Stimulated activated CD8-positive, alpha-beta memory T cell treated with anti-CD3 and anti-CD28 coated beads, Interleukin-7, amount 100 ng/mL, for 1 hour (primary cell): ENCODE measurements around the gene BHLHE23.
A peak's percentile ranks its signal among the peaks of the same experiment; 100 is the strongest.

Experiments used
- DNase-seq, 2 donors: peaks; one replicate each; pipeline ENCODE4 v3.0.0-alpha.2; 2020; ENCODE audit warnings: low read depth in 2 of 2

Gene BHLHE23

GRCh38 chr20:63025534-63026331 lies 19.0 kb upstream of the BHLHE23 start:
- no peak for DNase-seq

DNA sequence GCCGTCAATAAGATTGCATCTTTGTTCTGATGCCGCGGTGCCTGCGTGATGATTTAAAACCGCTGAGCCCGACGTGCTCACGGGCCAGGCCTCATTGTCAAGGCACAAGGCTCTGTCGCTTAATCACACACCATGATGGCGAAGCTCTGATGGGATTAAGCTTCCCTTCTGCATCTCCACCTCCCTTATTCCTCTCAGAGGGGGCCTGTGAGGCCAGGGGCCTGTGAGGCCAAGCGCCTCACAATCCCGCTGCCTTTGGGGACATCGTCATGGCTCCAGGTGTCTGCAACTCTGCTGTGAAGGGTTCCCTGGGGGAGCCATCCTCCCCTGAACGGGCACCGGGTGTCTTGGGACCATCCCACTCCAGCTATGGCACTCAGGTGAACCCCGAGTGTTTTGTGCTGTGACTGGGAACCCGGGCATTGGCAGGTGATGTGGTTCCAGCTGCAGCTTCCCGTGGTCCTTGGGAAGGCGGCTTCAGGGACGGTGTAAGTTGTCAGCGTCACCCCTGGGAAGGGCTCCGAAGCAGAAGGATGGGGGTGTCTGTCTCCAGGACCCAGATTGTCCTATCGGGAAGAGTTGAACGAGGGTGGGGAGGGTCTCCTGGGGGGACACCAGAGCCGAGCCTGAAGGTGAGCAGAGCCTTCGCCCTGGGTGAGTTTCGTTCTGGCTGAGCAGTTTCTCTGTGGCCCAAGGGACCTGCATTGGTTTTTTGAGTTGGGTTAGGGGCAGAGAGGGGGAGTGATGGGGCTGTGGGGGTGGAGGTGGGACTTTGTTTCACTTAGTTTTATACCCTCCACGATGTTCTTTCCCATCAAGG lies 18.0 kb upstream of the BHLHE23 start:
- no peak for DNase-seq

GRCh38 chr20:63023936-63024571 lies 17.3 kb upstream of the BHLHE23 start:
- DNase-seq, result no peak

DNA sequence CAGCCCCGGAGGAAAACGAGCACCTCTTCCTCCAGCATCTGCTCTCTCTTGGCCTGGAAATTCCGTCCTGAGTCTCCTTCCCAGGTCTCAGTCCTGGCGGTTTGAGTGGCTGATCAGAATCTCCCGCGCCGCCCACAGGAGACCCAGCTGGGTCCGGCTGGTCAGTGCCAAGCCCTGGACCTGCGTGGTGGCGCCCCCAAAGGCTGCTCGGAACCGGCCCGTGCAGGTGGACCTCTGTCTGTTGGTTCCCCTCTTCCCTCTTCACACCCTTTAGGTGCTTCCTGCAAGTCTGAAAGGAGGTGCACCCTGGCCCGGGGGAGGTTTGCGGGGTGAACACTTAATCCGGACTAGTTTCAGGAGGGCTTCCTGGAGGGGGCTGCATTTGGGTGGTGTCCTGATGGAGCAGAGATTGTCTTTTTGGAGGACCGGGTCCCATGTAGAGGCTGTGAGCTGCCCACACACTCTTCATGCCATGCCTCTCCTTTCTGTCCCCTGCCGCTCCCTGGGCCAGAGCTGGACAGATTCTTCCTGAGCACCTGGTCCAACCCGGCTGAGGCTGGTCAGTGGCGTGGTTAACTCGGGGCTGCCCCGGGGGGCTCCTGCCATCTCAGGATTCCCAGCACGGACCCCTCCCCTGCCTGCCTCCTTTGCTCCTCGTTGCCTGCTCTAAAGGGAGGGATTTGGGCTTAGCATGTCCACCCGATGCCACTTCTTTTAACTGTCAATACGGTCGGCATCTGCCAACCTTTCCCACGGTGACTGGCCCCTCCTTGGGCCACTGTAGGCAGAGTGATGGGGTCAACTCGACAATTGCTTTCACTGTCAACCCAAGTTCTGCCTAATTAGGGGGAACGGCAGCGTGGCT lies 16.5 kb upstream of the BHLHE23 start:
- DNase-seq, result no peak

DNA sequence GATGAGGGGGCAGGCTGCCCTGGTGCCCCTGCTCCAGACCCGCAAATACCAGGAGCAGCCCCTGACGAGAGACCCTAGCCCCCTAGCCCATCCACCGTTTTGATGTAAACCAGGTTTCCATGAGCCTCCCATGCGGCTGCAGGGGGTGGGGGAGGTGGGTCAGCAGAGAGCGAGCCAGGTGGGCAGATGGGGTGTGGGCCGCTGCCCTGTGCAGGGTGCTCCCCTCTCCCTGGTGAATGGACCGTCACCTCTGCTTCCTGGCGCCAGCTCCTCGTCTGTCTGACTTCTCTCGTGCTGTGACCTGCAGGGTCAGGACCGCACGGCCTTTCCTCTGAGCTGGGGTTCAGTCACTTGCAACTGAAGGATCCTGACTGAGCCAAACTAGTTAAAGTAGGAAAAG lies 15.7 kb upstream of the BHLHE23 start:
- no peak for DNase-seq

- no peak for DNase-seq
Measured at GRCh38 chr20:63021356-63022321, 14.9 kb upstream of the BHLHE23 start.

DNA sequence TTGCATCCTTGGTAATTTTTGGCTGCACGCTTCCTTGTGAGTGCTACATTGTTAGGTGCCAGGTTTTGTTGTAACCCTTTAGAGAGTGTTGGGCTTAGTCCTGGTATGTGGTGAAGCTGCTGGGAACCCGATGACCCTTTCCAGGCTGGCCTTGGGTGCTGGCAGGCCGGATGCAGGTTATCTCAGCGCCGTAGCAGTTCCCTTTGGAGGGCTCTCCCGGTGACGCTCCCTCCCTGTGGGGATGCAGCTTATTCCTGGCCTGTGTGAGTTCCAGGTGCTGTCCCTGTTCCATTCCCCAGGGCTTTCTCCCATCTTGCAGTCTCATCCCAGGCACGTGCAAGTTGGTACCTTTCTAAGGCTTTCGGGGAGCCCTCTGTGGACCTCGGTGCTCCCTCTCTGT lies 13.9 kb upstream of the BHLHE23 start:
- DNase-seq, result no peak

DNA sequence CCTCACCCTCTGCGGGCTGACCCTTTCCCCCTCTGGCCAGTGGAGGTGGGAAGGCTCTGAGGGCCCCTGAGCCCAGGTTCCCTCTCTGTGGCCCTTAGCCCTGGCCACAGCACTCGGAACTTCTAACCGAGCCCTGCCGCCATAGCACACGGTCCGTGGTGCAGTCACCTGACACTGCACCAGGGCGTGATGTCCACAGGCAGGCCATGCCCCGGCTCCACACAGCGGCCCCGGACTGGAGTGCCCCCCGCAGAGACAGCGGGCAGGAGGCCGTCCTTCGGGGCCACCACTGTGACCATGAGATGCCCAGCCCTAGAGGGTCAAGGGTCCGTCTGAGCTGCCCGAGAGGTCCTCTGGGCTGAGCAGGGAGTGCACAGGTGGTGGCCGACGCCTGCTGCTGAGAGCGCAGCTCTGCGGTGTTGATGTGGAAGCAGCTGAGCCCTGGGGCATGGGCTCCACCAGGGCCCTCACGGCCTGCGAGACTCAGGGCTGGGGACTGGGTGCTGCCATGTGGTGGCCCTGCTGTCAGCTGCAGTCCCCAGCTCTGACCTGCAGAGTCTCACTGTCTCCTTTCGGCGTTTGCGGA lies 11.2 kb upstream of the BHLHE23 start:
- DNase-seq, result no peak

DNA sequence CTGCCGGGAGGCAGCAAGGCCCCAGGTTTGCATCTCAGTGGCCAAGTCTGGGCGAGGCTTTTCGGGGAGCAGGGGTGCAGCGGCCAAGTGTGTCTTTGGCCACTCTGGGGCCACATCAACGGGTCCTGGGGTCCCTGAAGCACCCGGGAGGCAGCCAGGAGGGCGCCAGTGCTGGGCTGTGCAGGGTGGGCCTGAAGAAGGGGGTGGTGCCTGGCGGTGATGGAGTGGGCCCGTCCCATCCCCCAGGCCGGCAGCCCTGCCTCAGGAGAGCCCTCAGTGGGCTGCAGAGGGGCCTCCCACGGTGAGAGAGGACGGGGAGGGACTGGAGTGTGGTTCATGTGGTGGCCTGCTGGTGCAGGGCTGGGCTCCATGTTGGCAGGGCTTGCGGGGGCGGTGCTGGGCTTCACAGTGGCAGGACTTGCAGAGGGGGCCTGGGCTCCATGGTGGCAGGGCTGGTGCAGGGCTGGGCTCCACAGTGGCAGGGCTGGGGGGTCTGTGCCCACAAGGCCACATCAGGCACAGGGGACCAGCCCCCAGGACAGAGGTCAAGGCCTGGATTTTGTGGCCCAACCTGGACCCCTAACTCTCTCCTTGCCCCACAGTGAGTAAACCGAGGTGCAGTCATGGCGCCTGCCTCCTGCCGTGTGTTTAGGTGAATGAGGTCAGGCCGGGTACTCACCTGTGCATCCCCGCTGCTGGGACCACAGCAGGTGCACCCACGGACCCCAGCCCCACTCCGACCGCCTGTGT lies 10.5 kb upstream of the BHLHE23 start:
- no peak for DNase-seq

DNA sequence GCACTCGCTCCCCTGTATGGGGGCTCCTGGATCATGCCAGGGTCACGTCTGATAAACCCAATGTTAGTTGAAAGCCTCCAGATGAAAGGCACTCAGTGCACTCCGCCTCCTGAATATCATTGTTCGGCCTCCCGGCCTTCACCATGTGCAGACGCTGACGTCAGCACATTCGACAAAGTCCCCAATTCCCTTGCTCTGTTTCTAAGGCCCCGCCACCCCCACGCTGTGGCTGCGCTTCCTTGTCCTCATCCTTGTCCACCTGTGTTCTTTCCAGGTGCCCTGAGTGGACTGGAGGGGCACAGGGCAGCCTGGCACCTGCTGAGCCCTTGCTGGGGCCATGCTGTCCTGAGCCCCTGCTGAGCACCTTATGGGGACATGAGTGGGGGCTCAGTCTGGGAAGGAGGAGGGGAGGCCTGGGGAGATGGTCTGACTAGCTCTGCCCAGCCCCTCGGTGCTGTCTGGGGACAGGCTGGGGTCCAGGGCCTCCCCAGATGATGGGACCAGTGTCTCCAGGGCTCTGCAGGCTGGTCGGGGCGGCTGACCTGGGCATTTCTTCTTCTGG lies 9.8 kb upstream of the BHLHE23 start:
- DNase-seq, result no peak

DNA sequence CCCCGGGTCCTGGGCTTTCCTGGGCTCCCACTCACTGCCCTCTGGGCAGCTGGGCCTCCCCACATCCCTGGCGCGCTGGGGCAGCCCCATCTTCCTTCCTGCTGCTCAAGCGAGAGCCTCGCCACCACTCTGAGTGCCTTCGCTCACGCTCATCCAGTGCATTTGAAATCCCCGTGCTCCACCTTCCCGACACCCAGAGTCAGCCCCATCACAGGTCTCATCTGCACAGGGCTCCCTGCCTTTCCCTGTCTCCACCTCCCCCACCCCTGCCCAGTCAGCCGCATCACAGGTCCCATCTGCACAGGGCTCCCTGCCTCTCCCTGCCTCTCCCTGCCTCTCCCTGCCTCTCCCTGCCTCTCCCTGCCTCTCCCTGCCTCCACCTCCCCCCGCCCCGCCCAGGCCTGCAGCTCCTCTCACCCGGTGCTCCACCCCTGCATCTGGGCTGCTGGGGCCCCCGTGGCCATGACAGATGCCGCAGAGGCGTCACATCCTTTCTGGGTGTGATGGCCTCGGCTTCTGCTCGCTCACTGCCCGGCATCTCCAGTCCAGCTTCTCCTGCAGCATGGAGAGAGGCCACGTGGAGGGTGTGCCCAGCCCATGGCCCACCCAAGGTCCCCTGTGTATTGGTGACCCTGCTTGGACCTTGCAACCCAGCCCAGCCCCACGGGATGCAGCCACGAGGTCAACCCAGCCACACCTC lies 9.0 kb upstream of the BHLHE23 start:
- no peak for DNase-seq

DNA sequence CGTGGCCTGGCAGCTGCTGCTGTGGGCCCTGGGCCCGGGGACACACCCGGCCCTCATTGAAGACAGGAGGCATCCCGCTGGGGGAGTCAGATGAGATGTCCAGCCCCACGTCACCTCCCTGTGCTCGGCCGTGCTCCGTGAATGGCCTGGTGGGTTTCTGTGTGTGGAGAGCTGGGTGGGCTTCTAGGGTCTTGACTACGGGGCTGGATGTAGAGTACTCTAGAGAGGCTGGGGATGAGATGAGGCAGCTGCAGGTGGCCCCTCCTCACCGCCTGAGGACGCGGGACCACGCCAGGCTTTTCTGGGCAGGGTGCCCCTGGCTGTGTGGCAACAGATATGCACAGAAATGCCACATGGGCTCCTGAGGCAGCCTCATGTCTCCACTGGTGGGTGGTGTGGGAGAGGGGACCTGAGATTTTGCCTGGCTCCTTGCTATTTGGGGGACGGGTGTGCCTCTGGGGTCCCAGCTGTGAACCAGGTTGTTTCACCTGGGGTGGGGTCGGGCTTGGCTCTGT lies 8.4 kb upstream of the BHLHE23 start:
- no peak for DNase-seq

DNA sequence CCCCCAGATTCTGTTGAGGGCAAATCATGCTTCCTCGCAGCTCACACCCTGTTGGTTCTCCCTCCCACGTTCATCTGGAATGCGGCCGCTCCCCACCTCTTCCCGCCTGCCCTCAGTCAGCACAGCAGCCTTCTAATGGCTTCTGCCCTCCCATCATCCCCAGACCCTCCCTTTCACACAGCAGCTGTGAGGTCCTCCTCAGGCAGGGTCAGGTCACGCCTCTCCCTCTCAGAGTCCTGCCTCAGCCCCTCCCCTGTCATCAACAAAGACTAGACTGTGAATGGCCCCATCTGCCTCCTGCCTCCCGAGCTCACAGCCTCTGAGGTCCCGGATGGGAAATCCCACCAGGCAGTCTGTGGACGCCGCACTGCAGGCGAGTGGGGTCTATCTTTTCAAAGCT lies 7.9 kb upstream of the BHLHE23 start:
- no peak for DNase-seq

- DNase-seq, result no peak
Measured at GRCh38 chr20:63014287-63014686, 7.5 kb upstream of the BHLHE23 start.

DNA sequence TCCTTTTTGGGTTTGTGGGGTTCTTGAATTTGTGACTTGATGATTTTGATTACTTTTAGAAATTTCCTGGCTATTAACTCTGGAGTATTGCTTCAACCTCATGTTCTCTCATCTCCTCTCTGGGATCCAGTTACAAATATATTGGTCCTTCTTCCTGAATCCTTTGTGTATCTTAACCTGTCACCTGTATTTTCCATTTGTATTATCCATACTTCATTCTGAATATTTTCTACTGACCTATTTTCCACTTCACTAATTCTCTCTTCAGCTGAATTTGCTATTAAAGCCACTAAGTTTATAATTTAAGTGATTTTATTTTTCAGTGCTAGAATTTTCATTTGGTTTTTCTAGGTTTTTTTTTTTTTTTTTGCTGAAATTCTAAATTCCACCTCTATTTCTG lies 6.4 kb upstream of the BHLHE23 start:
- DNase-seq, result no peak

- DNase-seq, result no peak
Measured at GRCh38 chr20:63011798-63012197, 5.0 kb upstream of the BHLHE23 start.

- peak; percentile 29 to 40 for DNase-seq
Measured at GRCh38 chr20:63009988-63010769, 3.4 kb upstream of the BHLHE23 start.
